Stimulated activated CD4-positive, alpha-beta T cell treated with anti-CD3 and anti-CD28 coated beads, Interleukin-12 subunit alpha, Interleukin-12 subunit beta, amount 100 ng/mL, for 48 hours (primary cell): ENCODE results near the gene RAB25.
A peak's percentile ranks its signal among the peaks of the same experiment; 100 is the strongest.
"Not testable (repeated sequence)": the region's sequence is repeated elsewhere in the genome, so short reads cannot be mapped to it uniquely, and the experiment has no call there.

ENCODE experiments used
- DNase-seq, 3 donors: peaks; one replicate each; pipeline ENCODE4 v3.0.0-alpha.2; 2020; ENCODE audit warnings: low read depth in 2 of 3, low spot score in 1 of 3

RAB25 gene

GRCh38 chr1:156054500-156055280, 6.3 kb upstream of the RAB25 start, which contains the start of gene LAMTOR2:
TSS of gene LAMTOR2 (plus strand) at chr1:156054782. CDS start at chr1:156054890, 108 bp downstream.
- DNase-seq: peak; percentile 94 to 97 (median 95)

GRCh38 chr1:156055281-156056048, 5.5 kb upstream of the RAB25 start:
- no peak for DNase-seq

GRCh38 chr1:156056326-156056849, 4.6 kb upstream of the RAB25 start:
- no peak for DNase-seq

DNA sequence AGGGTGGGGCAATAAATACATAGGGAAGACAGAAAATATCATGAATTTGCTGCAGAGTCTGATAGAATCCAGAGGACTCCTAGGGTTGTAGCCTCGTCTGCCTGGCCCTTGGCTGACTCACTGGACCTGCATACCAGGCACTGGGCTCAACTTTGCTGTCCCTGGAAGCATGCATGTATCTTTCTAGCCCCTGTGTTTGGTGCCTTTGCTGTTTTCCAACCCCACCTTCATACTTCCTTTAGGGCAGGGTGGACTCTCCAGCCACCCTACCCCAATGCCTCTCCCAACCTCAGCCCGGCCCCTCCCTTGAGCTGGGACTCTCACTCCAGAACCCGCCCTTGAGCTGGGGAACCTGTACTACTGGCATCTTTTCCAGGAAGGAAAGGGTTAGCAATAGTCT, 1.2 kb downstream of the RAB25 start:
- DNase-seq: no peak

DNA sequence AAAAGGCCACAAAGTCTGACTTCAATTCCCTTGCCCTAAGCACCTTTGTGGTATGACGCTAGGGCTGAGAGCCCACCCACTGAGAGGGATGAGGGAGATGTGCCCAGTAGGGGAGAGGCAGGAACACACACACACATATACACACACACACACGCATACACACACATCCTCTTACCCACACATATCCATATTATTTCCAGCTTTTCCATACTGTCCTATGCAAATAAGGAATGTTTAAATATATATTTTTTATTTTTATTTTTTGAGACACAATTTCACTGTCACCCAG, 3.0 kb downstream of the RAB25 start:
- DNase-seq: no peak

DNA sequence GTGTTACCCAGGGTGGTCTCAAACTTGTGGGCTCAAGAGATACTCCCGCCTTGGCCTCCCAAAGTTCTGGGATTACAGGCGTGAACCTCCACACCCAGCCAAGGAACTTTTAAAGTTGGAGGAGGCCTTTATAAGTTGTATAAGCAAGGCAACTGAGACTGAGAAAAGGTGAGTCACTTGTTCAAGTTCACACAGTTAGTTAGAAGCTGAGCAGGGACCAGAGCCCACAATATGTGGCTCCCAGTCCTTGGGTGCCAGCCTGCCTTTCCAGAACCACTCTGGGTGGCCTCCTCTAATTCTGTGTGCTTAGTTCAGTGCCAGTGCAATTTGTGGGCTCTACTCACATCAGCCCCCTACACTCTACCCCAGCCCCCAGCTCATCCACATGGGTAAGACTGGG, 3.7 kb downstream of the RAB25 start:
- DNase-seq: no peak

DNA sequence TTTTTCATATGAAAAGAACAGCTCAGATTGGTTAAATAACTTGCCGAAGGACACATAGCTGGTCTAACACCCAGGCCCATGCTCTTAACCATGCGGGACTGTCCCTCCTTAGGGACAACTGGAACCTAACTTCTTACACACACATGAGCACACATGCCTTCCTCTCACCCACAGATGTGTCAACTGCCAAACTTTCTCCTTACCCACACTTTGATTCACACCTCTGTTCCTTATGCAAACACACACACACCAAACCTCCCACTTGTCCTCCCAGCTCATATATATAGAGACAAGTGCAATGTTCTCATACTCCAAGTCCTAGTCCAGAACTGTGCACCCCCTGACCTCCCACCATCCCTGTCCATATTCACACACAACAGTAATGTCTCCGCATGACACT, 4.3 kb downstream of the RAB25 start:
- DNase-seq: no peak

GRCh38 chr1:156065871-156066270, 4.9 kb downstream of the RAB25 start:
- DNase-seq: no peak

DNA sequence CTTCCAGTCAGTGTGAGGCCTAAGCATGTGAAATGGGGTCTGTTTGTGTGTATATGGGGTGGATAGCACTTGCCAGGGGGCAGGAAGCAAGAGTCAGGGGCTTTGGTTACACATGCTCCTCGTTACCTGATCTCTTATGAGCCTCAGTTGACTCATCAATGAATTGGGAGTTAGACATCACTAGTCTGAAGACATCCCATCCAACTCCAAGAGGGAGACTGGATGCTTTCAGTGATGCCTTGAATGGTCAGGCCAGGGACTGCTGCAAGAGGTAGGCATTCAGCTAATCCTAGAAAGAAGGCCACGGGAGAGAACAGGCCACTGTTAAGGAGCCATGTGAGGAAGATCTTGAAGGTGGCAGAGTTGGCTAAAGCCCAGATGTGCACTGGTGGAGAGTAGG, 6.3 kb downstream of the RAB25 start:
- DNase-seq: no peak

DNA sequence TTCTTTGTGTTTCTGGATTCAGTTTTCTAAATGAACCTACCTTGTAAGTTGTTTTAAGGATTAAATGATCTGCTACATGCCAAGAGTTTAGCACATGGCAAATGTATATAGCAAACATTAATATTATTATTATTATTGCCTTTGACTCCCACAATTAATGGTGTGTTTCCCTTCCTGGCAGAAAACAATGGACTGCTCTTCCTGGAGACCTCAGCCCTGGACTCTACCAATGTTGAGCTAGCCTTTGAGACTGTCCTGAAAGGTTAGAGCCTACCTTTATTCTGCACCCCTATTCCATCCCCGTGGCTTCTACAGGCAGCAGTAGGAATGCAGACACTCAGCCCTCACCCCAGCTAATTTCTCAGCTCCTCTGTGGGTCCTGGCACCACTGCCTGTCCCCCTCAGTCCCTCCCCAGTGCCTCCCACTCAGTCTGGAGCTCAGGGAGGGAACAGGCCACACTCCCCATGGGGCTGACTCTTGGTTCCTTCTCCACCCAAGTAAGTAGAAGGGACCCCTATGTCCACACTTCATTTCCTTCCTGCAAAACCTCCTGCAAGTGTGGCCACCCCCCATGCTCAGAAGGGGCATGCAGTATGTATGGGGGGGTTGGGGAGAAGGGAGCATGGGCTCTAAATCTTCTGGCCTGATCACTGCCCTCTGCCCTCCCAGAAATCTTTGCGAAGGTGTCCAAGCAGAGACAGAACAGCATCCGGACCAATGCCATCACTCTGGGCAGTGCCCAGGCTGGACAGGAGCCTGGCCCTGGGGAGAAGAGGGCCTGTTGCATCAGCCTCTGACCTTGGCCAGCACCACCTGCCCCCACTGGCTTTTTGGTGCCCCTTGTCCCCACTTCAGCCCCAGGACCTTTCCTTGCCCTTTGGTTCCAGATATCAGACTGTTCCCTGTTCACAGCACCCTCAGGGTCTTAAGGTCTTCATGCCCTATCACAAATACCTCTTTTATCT, 8.8 kb downstream of the RAB25 start:
- no peak for DNase-seq

- DNase-seq: no peak
These were observed 9.6 kb downstream of the RAB25 start for GRCh38 chr1:156070548-156070947.

DNA sequence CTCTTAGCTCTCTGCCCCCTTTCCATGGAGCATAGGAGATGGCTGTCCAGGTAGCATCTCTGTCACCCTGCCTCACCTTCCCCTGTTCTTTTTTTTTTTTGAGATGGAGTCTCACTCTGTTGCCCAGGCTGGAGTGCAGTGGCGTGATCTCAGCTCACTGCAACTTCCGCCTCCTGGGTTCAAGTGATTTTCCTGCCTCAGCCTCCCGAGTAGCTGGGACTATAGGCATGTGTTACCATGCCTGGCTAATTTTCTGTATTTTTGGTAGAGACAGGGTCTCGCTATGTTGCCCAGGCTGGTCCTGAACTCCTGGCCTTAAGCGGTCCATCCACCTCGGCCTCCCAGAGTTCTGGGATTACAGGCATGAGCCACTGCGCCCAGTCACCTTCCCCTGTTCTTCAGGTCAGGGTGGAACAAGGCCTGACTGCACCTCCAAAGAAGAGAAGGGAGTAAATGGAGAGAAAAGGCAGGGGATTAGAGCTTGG, 10.4 kb downstream of the RAB25 start:
- not testable (repeated sequence) for DNase-seq

DNA sequence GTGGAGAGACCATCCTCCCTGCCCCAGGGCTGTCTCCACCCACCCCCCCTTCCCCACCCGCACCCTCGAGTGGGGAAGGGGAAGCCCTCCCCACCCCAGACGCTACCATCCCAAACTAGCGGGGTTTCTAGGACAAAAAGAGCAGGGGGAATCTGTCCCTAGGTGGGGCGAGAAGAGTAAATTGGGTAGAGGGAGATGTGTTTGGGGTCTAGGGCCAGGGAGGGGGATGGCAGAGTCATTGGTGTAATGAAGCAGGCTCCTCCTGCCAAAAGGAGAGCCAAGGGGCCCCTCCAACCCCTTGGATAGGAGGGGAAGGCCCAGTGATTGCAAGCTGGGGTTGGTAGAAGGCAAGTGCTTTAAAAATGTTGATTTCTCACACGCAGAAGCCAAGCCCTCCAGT, 11.3 kb downstream of the RAB25 start:
- no peak for DNase-seq

- no peak for DNase-seq
These were observed 12.2 kb downstream of the RAB25 start for GRCh38 chr1:156073110-156073687.

DNA sequence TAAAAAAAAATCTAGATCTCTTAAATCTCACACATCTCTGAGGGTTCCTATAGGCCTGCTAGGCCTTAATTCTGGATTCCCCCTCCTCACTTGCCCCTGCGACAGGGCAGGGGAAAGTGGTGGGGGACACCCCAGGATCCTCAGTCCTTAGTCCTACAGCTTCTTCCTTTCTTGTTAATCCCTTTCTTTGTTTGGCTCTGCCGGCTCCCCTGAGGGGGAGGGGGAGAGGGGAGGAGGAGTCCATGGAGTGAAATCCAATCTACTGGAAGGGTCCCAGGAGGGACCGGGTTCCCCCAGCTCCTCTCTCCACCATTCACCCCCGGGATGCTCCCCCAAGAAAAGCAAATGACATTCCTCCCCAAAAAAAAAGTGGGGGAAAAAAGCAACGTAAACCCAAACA, 12.8 kb downstream of the RAB25 start:
- DNase-seq: no peak

DNA sequence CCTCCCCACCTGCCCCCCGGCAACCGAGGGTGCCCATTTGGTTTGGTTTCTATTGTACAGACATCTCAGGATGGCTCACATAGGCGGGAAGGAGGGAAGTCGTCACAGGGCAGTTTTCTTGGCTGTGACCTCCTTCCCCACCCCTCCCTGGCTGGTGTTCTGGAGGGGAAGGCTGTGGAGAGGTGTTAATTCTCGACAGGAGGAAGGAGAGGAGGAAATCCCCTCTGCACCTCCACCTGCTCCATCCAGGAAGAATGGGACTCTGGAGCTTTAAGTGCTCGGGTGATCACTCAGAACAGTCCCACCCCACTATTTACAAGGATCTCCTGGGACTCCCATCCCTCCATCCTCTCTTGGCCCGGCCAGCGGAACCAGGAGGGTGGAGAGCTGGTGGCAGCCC, 13.7 kb downstream of the RAB25 start:
- no peak for DNase-seq

GRCh38 chr1:156075162-156075561, 14.2 kb downstream of the RAB25 start:
- no peak for DNase-seq

GRCh38 chr1:156075775-156076204, 14.8 kb downstream of the RAB25 start:
- no peak for DNase-seq

- DNase-seq: no peak
These were observed 15.9 kb downstream of the RAB25 start for GRCh38 chr1:156076609-156077429.

- no peak for DNase-seq
These were observed 16.4 kb downstream of the RAB25 start for GRCh38 chr1:156077430-156077760.
